ENCODE data around the gene SERHL2. TPM values are rescaled to one million over a fixed set of nuclear protein-coding genes. Genes with fewer than 3 reads are reported as not detected.
"Not testable (repeated sequence)": the region's sequence is repeated elsewhere in the genome, so short reads cannot be mapped to it uniquely, and the experiment has no call there.

Gene SERHL2
- total RNA-seq, 5 donors from 2014 or later (not counting 1 experiment from before 2014, with no cell fraction given), result 0.70 to 1.6 (median 1.0) TPM

- Mint-ChIP-seq H3K9me3 (no peaks in the 10 kb centered on the region), H3K4me1 (peaks cover 0 to 4% (median under 1%) of the 10 kb centered on the region in 3 donors), H3K36me3 (peaks cover under 1% of the 10 kb centered on the region), H3K4me3 (no peak overlapping the region), H3K27ac (no peak overlapping the region), H3K27me3 (no peaks in the 10 kb centered on the region)
- DNase-seq, result no peak
- no peak for ATAC-seq (replicated peaks in 1 of 4)
- no peaks in the 10 kb centered on the region for H3K36me3 ChIP-seq (ENCODE audit: control insufficient read depth in 2 of 2, extremely low read depth in 1 of 2, insufficient read depth in 1 of 2, low read length in 1 of 2)
- no peaks in the 10 kb centered on the region for H3K9me3 ChIP-seq
- no peak overlapping the region for H3K27ac ChIP-seq (ENCODE audit: low read length)
- H3K4me3 ChIP-seq (ENCODE audit: control insufficient read depth in 1 of 2, extremely low read depth in 1 of 2, low read length in 1 of 2), result no peak overlapping the region
- no peaks in the 10 kb centered on the region for H3K27me3 ChIP-seq (replicated peaks in 1 of 2; ENCODE audit: control insufficient read depth in 2 of 2, extremely low read depth in 1 of 2, insufficient read depth in 2 of 2, low read length in 1 of 2)
- CTCF ChIA-PET, result no interaction called here
- WGBS (ENCODE audit: insufficient coverage), result 96% methylated on average over 12 of the region's 12 CpGs
- POLR2A ChIA-PET, result no interaction called here
- H3K4me1 ChIP-seq (ENCODE audit: control insufficient read depth in 1 of 2, extremely low read depth in 1 of 2, insufficient read depth in 2 of 2, low read length in 2 of 2), result no peaks in the 10 kb centered on the region
Observed at GRCh38 chr22:42565956-42566355, 12.2 kb downstream of the SERHL2 start.

- 100% methylated on average over 2 of the region's 6 CpGs for WGBS (ENCODE audit: insufficient coverage)
- H3K27ac ChIP-seq (ENCODE audit: low read length); H3K4me3 ChIP-seq (ENCODE audit: control insufficient read depth in 1 of 2, extremely low read depth in 1 of 2, low read length in 1 of 2); H3K27me3 ChIP-seq (replicated peaks in 1 of 2; ENCODE audit: control insufficient read depth in 2 of 2, extremely low read depth in 1 of 2, insufficient read depth in 2 of 2, low read length in 1 of 2); H3K36me3 Mint-ChIP-seq; H3K27me3 Mint-ChIP-seq; POLR2A ChIA-PET; H3K27ac Mint-ChIP-seq; H3K9me3 ChIP-seq; ATAC-seq (replicated peaks in 1 of 4); DNase-seq; CTCF ChIA-PET; H3K4me1 ChIP-seq (ENCODE audit: control insufficient read depth in 1 of 2, extremely low read depth in 1 of 2, insufficient read depth in 2 of 2, low read length in 2 of 2); H3K4me3 Mint-ChIP-seq; H3K36me3 ChIP-seq (ENCODE audit: control insufficient read depth in 2 of 2, extremely low read depth in 1 of 2, insufficient read depth in 1 of 2, low read length in 1 of 2); H3K4me1 Mint-ChIP-seq; H3K9me3 Mint-ChIP-seq: not testable (repeated sequence)
Observed at GRCh38 chr22:42567950-42568349, 14.2 kb downstream of the SERHL2 start.

GRCh38 chr22:42570580-42570979 is 16.8 kb downstream of the SERHL2 start:
- CTCF ChIA-PET, result interaction anchor here in 1 of 2 donors (0.9 kb wide), 1 partner anchor 63 kb away, joined by 10 read pairs; no protein-coding TSS in a partner anchor
- DNase-seq; ATAC-seq (replicated peaks in 1 of 4); H3K9me3 Mint-ChIP-seq; H3K27ac ChIP-seq (ENCODE audit: low read length); H3K9me3 ChIP-seq; H3K4me3 ChIP-seq (ENCODE audit: control insufficient read depth in 1 of 2, extremely low read depth in 1 of 2, low read length in 1 of 2); H3K4me3 Mint-ChIP-seq; H3K4me1 ChIP-seq (ENCODE audit: control insufficient read depth in 1 of 2, extremely low read depth in 1 of 2, insufficient read depth in 2 of 2, low read length in 2 of 2); H3K4me1 Mint-ChIP-seq; H3K27me3 Mint-ChIP-seq; POLR2A ChIA-PET; H3K27me3 ChIP-seq (replicated peaks in 1 of 2; ENCODE audit: control insufficient read depth in 2 of 2, extremely low read depth in 1 of 2, insufficient read depth in 2 of 2, low read length in 1 of 2); H3K27ac Mint-ChIP-seq: not testable (repeated sequence)
- 92% methylated on average over 5 of the region's 9 CpGs for WGBS (ENCODE audit: insufficient coverage)
- peaks cover 10% of the 10 kb centered on the region for H3K36me3 Mint-ChIP-seq
- peaks cover 7 to 13% of the 10 kb centered on the region in 2 donors for H3K36me3 ChIP-seq (ENCODE audit: control insufficient read depth in 2 of 2, extremely low read depth in 1 of 2, insufficient read depth in 1 of 2, low read length in 1 of 2)

- CTCF ChIA-PET; H3K9me3 ChIP-seq; H3K4me3 ChIP-seq (ENCODE audit: control insufficient read depth in 1 of 2, extremely low read depth in 1 of 2, low read length in 1 of 2); ATAC-seq (replicated peaks in 1 of 4); H3K4me3 Mint-ChIP-seq; H3K4me1 ChIP-seq (ENCODE audit: control insufficient read depth in 1 of 2, extremely low read depth in 1 of 2, insufficient read depth in 2 of 2, low read length in 2 of 2); H3K27ac ChIP-seq (ENCODE audit: low read length); H3K27me3 Mint-ChIP-seq; H3K27ac Mint-ChIP-seq; H3K4me1 Mint-ChIP-seq; DNase-seq; H3K27me3 ChIP-seq (replicated peaks in 1 of 2; ENCODE audit: control insufficient read depth in 2 of 2, extremely low read depth in 1 of 2, insufficient read depth in 2 of 2, low read length in 1 of 2); H3K9me3 Mint-ChIP-seq; POLR2A ChIA-PET: not testable (repeated sequence)
- 90% methylated on average over 5 of the region's 12 CpGs for WGBS (ENCODE audit: insufficient coverage)
- peaks cover 7 to 13% of the 10 kb centered on the region in 2 donors for H3K36me3 ChIP-seq (ENCODE audit: control insufficient read depth in 2 of 2, extremely low read depth in 1 of 2, insufficient read depth in 1 of 2, low read length in 1 of 2)
- peaks cover 10% of the 10 kb centered on the region for H3K36me3 Mint-ChIP-seq
Observed at GRCh38 chr22:42571068-42571467, 17.3 kb downstream of the SERHL2 start.

- H3K4me3 Mint-ChIP-seq; POLR2A ChIA-PET; H3K9me3 ChIP-seq; CTCF ChIA-PET; H3K4me1 Mint-ChIP-seq; H3K27ac ChIP-seq (ENCODE audit: low read length); H3K9me3 Mint-ChIP-seq; H3K27me3 ChIP-seq (replicated peaks in 1 of 2; ENCODE audit: control insufficient read depth in 2 of 2, extremely low read depth in 1 of 2, insufficient read depth in 2 of 2, low read length in 1 of 2); DNase-seq; H3K4me1 ChIP-seq (ENCODE audit: control insufficient read depth in 1 of 2, extremely low read depth in 1 of 2, insufficient read depth in 2 of 2, low read length in 2 of 2); ATAC-seq (replicated peaks in 1 of 4); H3K4me3 ChIP-seq (ENCODE audit: control insufficient read depth in 1 of 2, extremely low read depth in 1 of 2, low read length in 1 of 2); H3K27ac Mint-ChIP-seq; H3K27me3 Mint-ChIP-seq: not testable (repeated sequence)
- H3K36me3 ChIP-seq (ENCODE audit: control insufficient read depth in 2 of 2, extremely low read depth in 1 of 2, insufficient read depth in 1 of 2, low read length in 1 of 2), result peaks cover 18 to 28% of the 10 kb centered on the region in 2 donors
- H3K36me3 Mint-ChIP-seq, result peaks cover 19% of the 10 kb centered on the region
- WGBS (ENCODE audit: insufficient coverage), result no CpG with 5 or more reads among the region's 1 CpG
Observed at GRCh38 chr22:42574046-42574445, 20.3 kb downstream of the SERHL2 start.

GRCh38 chr22:42574468-42574867 is 20.7 kb downstream of the SERHL2 start:
- CTCF ChIA-PET; ATAC-seq (replicated peaks in 1 of 4); H3K4me1 Mint-ChIP-seq; H3K27ac Mint-ChIP-seq; DNase-seq; H3K9me3 Mint-ChIP-seq; H3K4me3 Mint-ChIP-seq; H3K27me3 ChIP-seq (replicated peaks in 1 of 2; ENCODE audit: control insufficient read depth in 2 of 2, extremely low read depth in 1 of 2, insufficient read depth in 2 of 2, low read length in 1 of 2); H3K4me1 ChIP-seq (ENCODE audit: control insufficient read depth in 1 of 2, extremely low read depth in 1 of 2, insufficient read depth in 2 of 2, low read length in 2 of 2); H3K27ac ChIP-seq (ENCODE audit: low read length); H3K27me3 Mint-ChIP-seq; H3K4me3 ChIP-seq (ENCODE audit: control insufficient read depth in 1 of 2, extremely low read depth in 1 of 2, low read length in 1 of 2); H3K9me3 ChIP-seq; POLR2A ChIA-PET: not testable (repeated sequence)
- peaks cover 18 to 28% of the 10 kb centered on the region in 2 donors for H3K36me3 ChIP-seq (ENCODE audit: control insufficient read depth in 2 of 2, extremely low read depth in 1 of 2, insufficient read depth in 1 of 2, low read length in 1 of 2)
- peaks cover 19% of the 10 kb centered on the region for H3K36me3 Mint-ChIP-seq
- 98% methylated on average over 7 of the region's 21 CpGs for WGBS (ENCODE audit: insufficient coverage)

GRCh38 chr22:42575996-42576574 is 22.3 kb downstream of the SERHL2 start:
- H3K9me3 ChIP-seq; POLR2A ChIA-PET; H3K4me3 ChIP-seq (ENCODE audit: control insufficient read depth in 1 of 2, extremely low read depth in 1 of 2, low read length in 1 of 2); H3K27ac Mint-ChIP-seq; H3K4me1 Mint-ChIP-seq; H3K27me3 ChIP-seq (replicated peaks in 1 of 2; ENCODE audit: control insufficient read depth in 2 of 2, extremely low read depth in 1 of 2, insufficient read depth in 2 of 2, low read length in 1 of 2); H3K4me1 ChIP-seq (ENCODE audit: control insufficient read depth in 1 of 2, extremely low read depth in 1 of 2, insufficient read depth in 2 of 2, low read length in 2 of 2); H3K4me3 Mint-ChIP-seq; H3K9me3 Mint-ChIP-seq; ATAC-seq (replicated peaks in 1 of 4); H3K27me3 Mint-ChIP-seq; DNase-seq; H3K27ac ChIP-seq (ENCODE audit: low read length); CTCF ChIA-PET: not testable (repeated sequence)
- 89% methylated on average over 12 of the region's 30 CpGs for WGBS (ENCODE audit: insufficient coverage)
- peaks cover 17% of the 10 kb centered on the region for H3K36me3 Mint-ChIP-seq
- peaks cover 18 to 28% of the 10 kb centered on the region in 2 donors for H3K36me3 ChIP-seq (ENCODE audit: control insufficient read depth in 2 of 2, extremely low read depth in 1 of 2, insufficient read depth in 1 of 2, low read length in 1 of 2)
